IMR-90 (cell line): Measurements from ENCODE around the gene NANS. TPM values are rescaled to one million over a fixed set of nuclear protein-coding genes. Genes with fewer than 3 reads are reported as not detected.

ENCODE experiments used
- ATAC-seq: fragments of 200-7000 bp; cut with Tn5 transposase; 2 replicates; pipeline ENCODE4 v1.9.1; 2020; ENCODE audit warnings: low read depth, mild to moderate bottlenecking, moderate library complexity
- BruUV-seq: library from RNA; stranded (reverse); fragments of 400-500 nt; replicated peaks from 2 replicates; lab custom pipeline; 2021; lab: Mats Ljungman, UMichigan
- CTCF ChIA-PET: fragments of 300-600 bp; formaldehyde crosslinking; extraction: SDS; loops from one replicate; lab custom pipeline; 2021; ENCODE audit warnings: antibody characterized with exemption; lab: Yijun Ruan, JAX
- POLR2A ChIA-PET: fragments of 300-600 bp; sonication (Branson Sonifier 250); formaldehyde crosslinking; loops from one replicate; lab custom pipeline; 2022; ENCODE audit warnings: antibody characterized with exemption; ENCODE audit not compliant: unreplicated experiment; lab: Charles Lee
- DNase-seq: peaks from one replicate; pipeline ENCODE4 v3.0.0; 2013
- H2AFZ ChIP-seq: replicated peaks from 2 replicates; pipeline ENCODE3; 2013; ENCODE audit warnings: low read length, mild to moderate bottlenecking; ENCODE audit not compliant: poor library complexity
- H2AK5ac ChIP-seq: 2 replicates; pipeline ENCODE4 v1.6.1; 2013; ENCODE audit warnings: low read depth, low read length, inconsistent platforms
- H2AK9ac ChIP-seq: replicated peaks from 2 replicates; pipeline ENCODE3; 2013; ENCODE audit warnings: mild to moderate bottlenecking, low read depth, low read length, moderate library complexity; ENCODE audit not compliant: poor library complexity
- H2BK120ac ChIP-seq: 2 replicates; pipeline ENCODE4 v1.6.1; 2013; ENCODE audit warnings: low read depth, low read length, inconsistent platforms
- H2BK15ac ChIP-seq: 3 replicates; pipeline ENCODE4 v1.6.1; 2013; ENCODE audit warnings: low read depth, low read length, inconsistent platforms
- H2BK20ac ChIP-seq: 2 replicates; pipeline ENCODE4 v1.6.1; 2013; ENCODE audit warnings: low read depth, mild to moderate bottlenecking, inconsistent platforms, low read length, moderate library complexity
- H2BK5ac ChIP-seq: 2 replicates; pipeline ENCODE4 v1.6.1; 2013; ENCODE audit warnings: mild to moderate bottlenecking, low read depth, low read length, inconsistent platforms; ENCODE audit not compliant: poor library complexity, severe bottlenecking
- H3K14ac ChIP-seq: replicated peaks from 2 replicates; pipeline ENCODE4 v1.6.1; 2013; ENCODE audit warnings: low read depth, low read length, inconsistent platforms
- H3K18ac ChIP-seq: 2 replicates; pipeline ENCODE4 v1.6.1; 2013; ENCODE audit warnings: low read depth, low read length, control low read depth
- H3K23ac ChIP-seq: 2 replicates; pipeline ENCODE4 v1.6.1; 2013; ENCODE audit warnings: low read depth, low read length, inconsistent platforms
- H3K27ac ChIP-seq: 2 replicates; pipeline ENCODE4 v1.5.1; 2013; ENCODE audit warnings: mild to moderate bottlenecking, control low read depth, low read length; ENCODE audit not compliant: insufficient read depth
- H3K27me3 ChIP-seq: 2 replicates; pipeline ENCODE4 v1.6.1; 2013; ENCODE audit warnings: low read length; ENCODE audit not compliant: control insufficient read depth, insufficient read depth
- H3K36me3 ChIP-seq: 2 replicates; pipeline ENCODE4 v1.6.1; 2013; ENCODE audit warnings: low read length, mixed read lengths; ENCODE audit not compliant: control insufficient read depth, insufficient read depth
- H3K4ac ChIP-seq: 2 replicates; pipeline ENCODE4 v1.6.1; 2013; ENCODE audit warnings: low read depth, low read length, inconsistent platforms
- H3K4me1 ChIP-seq: 2 replicates; pipeline ENCODE4 v1.6.1; 2013; ENCODE audit warnings: low read length, mixed read lengths; ENCODE audit not compliant: control insufficient read depth, insufficient read depth
- H3K4me2 ChIP-seq: 2 replicates; pipeline ENCODE4 v1.6.1; 2013; ENCODE audit warnings: low read depth, mild to moderate bottlenecking, control low read depth, low read length, moderate library complexity
- H3K4me3 ChIP-seq: 2 replicates; pipeline ENCODE4 v1.5.1; 2013; ENCODE audit warnings: low read depth, mild to moderate bottlenecking, control low read depth, low read length, moderate library complexity; ENCODE audit not compliant: insufficient read depth
- H3K56ac ChIP-seq: 2 replicates; pipeline ENCODE4 v1.6.1; 2013; ENCODE audit warnings: low read length, inconsistent platforms; ENCODE audit not compliant: insufficient read depth; ENCODE audit errors: extremely low read depth
- H3K79me1 ChIP-seq, 2 experiments: 2 replicates each; pipeline ENCODE4 v1.6.1; 2013; ENCODE audit warnings: low read length in 2 of 2, inconsistent platforms in 1 of 2, low read depth in 1 of 2
- H3K9ac ChIP-seq: 2 replicates; pipeline ENCODE4 v1.6.1; 2013; ENCODE audit warnings: low read depth, low read length, control low read depth
- H3K9me1 ChIP-seq: 2 replicates; pipeline ENCODE4 v1.6.1; 2013; ENCODE audit warnings: low read length, inconsistent platforms; ENCODE audit not compliant: insufficient read depth
- H3K9me3 ChIP-seq: 2 replicates; pipeline ENCODE4 v1.6.1; 2013; ENCODE audit warnings: low read length; ENCODE audit not compliant: control insufficient read depth, insufficient read depth
- H4K20me1 ChIP-seq: 2 replicates; pipeline ENCODE4 v1.6.1; 2013; ENCODE audit warnings: low read length, inconsistent platforms; ENCODE audit not compliant: insufficient read depth
- H4K5ac ChIP-seq: 2 replicates; pipeline ENCODE4 v1.6.1; 2013; ENCODE audit warnings: mild to moderate bottlenecking, low read depth, low read length, control low read depth
- H4K8ac ChIP-seq, 2 experiments: 2 replicates each; pipeline ENCODE4 v1.6.1; 2013; ENCODE audit warnings: low read depth in 2 of 2, low read length in 2 of 2, control low read depth in 1 of 2, inconsistent platforms in 1 of 2
- H4K91ac ChIP-seq: 2 replicates; pipeline ENCODE4 v1.6.1; 2013; ENCODE audit warnings: low read depth, low read length, inconsistent platforms; ENCODE audit not compliant: insufficient read depth
- BHLHE40 ChIP-seq: fragments of 150-350 bp; IDR thresholded peaks from 2 replicates; pipeline ENCODE4 v1.6.1; 2016; ENCODE audit warnings: mild to moderate bottlenecking, low read depth, low read length
- CEBPB ChIP-seq: IDR thresholded peaks from 2 replicates; pipeline ENCODE4 v1.6.1; 2012; ENCODE audit warnings: low read depth, low read length, improper control_type of control experiment
- CHD1 ChIP-seq: IDR thresholded peaks from 2 replicates; pipeline ENCODE4 v1.6.1; 2012; ENCODE audit warnings: low read depth, low read length, improper control_type of control experiment
- CTCF ChIP-seq: conservative IDR thresholded peaks from 2 replicates; pipeline ENCODE4 v1.5.1; 2012; ENCODE audit warnings: mild to moderate bottlenecking, low read depth, low read length, improper control_type of control experiment
- ELK1 ChIP-seq: fragments of 150-350 bp; IDR thresholded peaks from 2 replicates; pipeline ENCODE4 v1.6.1; 2016; ENCODE audit warnings: low read depth, mild to moderate bottlenecking, low read length, moderate library complexity, borderline replicate concordance
- FOS ChIP-seq: fragments of 150-350 bp; IDR thresholded peaks from 2 replicates; pipeline ENCODE4 v1.6.1; 2016; ENCODE audit warnings: low read depth, low read length
- MAFK ChIP-seq: IDR thresholded peaks from 2 replicates; pipeline ENCODE4 v1.6.1; 2012; ENCODE audit warnings: low read depth, low read length, improper control_type of control experiment
- MXI1 ChIP-seq: IDR thresholded peaks from 2 replicates; pipeline ENCODE4 v1.6.1; 2012; ENCODE audit warnings: low read depth, mild to moderate bottlenecking, low read length, moderate library complexity, borderline replicate concordance
- POLR2A ChIP-seq: IDR thresholded peaks from 2 replicates; pipeline ENCODE4 v1.6.1; 2012; ENCODE audit warnings: mild to moderate bottlenecking, low read depth, low read length
- RAD21 ChIP-seq: IDR thresholded peaks from 2 replicates; pipeline ENCODE4 v1.6.1; 2012; ENCODE audit warnings: low read length, improper control_type of control experiment
- RCOR1 ChIP-seq: IDR thresholded peaks from 2 replicates; pipeline ENCODE4 v1.6.1; 2012; ENCODE audit warnings: mild to moderate bottlenecking, low read length, improper control_type of control experiment; ENCODE audit not compliant: insufficient replicate concordance
- RFX5 ChIP-seq: IDR thresholded peaks from 2 replicates; pipeline ENCODE4 v1.8.0; 2012; ENCODE audit warnings: low read depth, mild to moderate bottlenecking, low read length, moderate library complexity
- SMC3 ChIP-seq: fragments of 150-350 bp; IDR thresholded peaks from 2 replicates; pipeline ENCODE4 v1.6.1; 2016; ENCODE audit warnings: low read depth, mild to moderate bottlenecking, antibody characterized with exemption, low read length, moderate library complexity
- WGBS, 2 experiments: methylation state at CpG; one replicate each; pipeline versions ENCODE4 v1.1.5 to v1.1.7; 2013; ENCODE audit warnings: missing lambda C conversion rate in 2 of 2; ENCODE audit not compliant: insufficient read length in 1 of 2; ENCODE audit errors: extremely low coverage in 2 of 2; 5-methylcytosine and 5-hydroxymethylcytosine counted together
- dilution Hi-C: fragments of 300-500 bp; cut with HindIII; formaldehyde crosslinking; loops from one replicate; pipeline ENCODE4 v1.14.3; 2018; ENCODE audit warnings: low sequenced_read_pairs; ENCODE audit not compliant: unreplicated experiment
- in situ Hi-C: fragments of 300-500 bp; cut with MboI; formaldehyde crosslinking; loops from 3 replicates; pipeline ENCODE4 v1.14.3; 2019; ENCODE audit warnings: low sequenced_read_pairs, inconsistent platforms, mixed read lengths
- intact Hi-C: fragments of 100-400 bp; cut with micrococcal nuclease; formaldehyde crosslinking; loops from 2 replicates; pipeline ENCODE4 v1.10.0; 2022
- polyA plus RNA-seq, 3 experiments: library from polyadenylated mRNA; depleted of rRNA; stranded (reverse); fragments of >200 nt; gene quantifications; 2 replicates each; pipeline ENCODE4 v1.2.3, GENCODE V29; 2012; ENCODE audit warnings: low replicate concordance in 1 of 3
- total RNA-seq: library from RNA; depleted of rRNA; stranded (reverse); fragments of >200 nt; gene quantifications from 2 replicates; pipeline ENCODE4 v1.2.3, GENCODE V29; 2012

The NANS gene
- total and polyA plus RNA-seq, 2 of the 4 experiments (the other 2 are of a cell fraction), result 210 to 306 TPM

GRCh38 chr9:98039607-98040017 is 16.9 kb upstream of the NANS start:
- H3K23ac ChIP-seq, result no peak overlapping the region
- peak overlapping the region; percentile 33; the same call in 1 of the 2 replicates for H2BK20ac ChIP-seq
- peaks cover 0 to 9% of the 10 kb centered on the region in 2 experiments; a peak in 2 of 4 replicates for H3K79me1 ChIP-seq
- H2BK15ac ChIP-seq, result no peak overlapping the region; the same call in 2 of the 3 replicates
- intact Hi-C loops, result no loop called here
- H3K9ac ChIP-seq, result no peak overlapping the region
- H2BK120ac ChIP-seq, result 0 out of 2 replicates have a peak overlapping the region, but pooled peaks have one; percentile 19
- TF ChIP-seq CTCF (no peak), ELK1 (no peak), CHD1 (no peak), RAD21 (no peak), BHLHE40 (no peak), CEBPB (no peak), SMC3 (no peak), FOS (no peak), RFX5 (no peak), MXI1 (no peak), MAFK (no peak), POLR2A (no peak), RCOR1 (no peak)
- 68% methylated on average over 7 of the region's 10 CpGs; no CpG with 5 or more reads in 1 of the 2 experiments for WGBS, 2 experiments
- no peak overlapping the region for H3K4me2 ChIP-seq
- no TSS peak for BruUV-seq
- peaks cover 9% of the 10 kb centered on the region for H3K4me1 ChIP-seq
- in situ Hi-C loops, result no loop called here
- no peak overlapping the region for H2AK9ac ChIP-seq
- H3K27ac ChIP-seq, result no peak overlapping the region
- dilution Hi-C loops, result no loop called here
- POLR2A ChIA-PET, result no interaction called here
- DNase-seq (peak; percentile 38), ATAC-seq (0 out of 2 replicates have a peak, but pooled peaks have one; percentile 11)
- CTCF ChIA-PET, result no interaction called here
- H3K4me3 ChIP-seq, result no peak overlapping the region
- H3K27me3 ChIP-seq, result no peaks in the 10 kb centered on the region
- H3K36me3 ChIP-seq, result no peaks in the 10 kb centered on the region
- no peak overlapping the region for H3K56ac ChIP-seq
- no peak overlapping the region for H2BK5ac ChIP-seq
- H4K8ac ChIP-seq, result peak overlapping the region in 1 of 2 experiments; percentile 20; a peak in 2 of 4 replicates
- no peak overlapping the region for H2AK5ac ChIP-seq
- no peak overlapping the region; the same call in 1 of the 2 replicates for H3K14ac ChIP-seq
- H4K91ac ChIP-seq, result peak overlapping the region; percentile 45; the same call in 1 of the 2 replicates
- H3K9me3 ChIP-seq, result no peaks in the 10 kb centered on the region
- H4K20me1 ChIP-seq, result no peaks in the 10 kb centered on the region
- H3K9me1 ChIP-seq, result peaks cover 17% of the 10 kb centered on the region
- peak overlapping the region; percentile 18 for H2AFZ ChIP-seq
- no peak overlapping the region for H4K5ac ChIP-seq
- H3K4ac ChIP-seq, result peak overlapping the region; percentile 3; the same call in 1 of the 2 replicates
- H3K18ac ChIP-seq, result no peak overlapping the region
